Vagina (tissue), 2 donors: ENCODE data around the gene ANKS1A. TPM values are rescaled to one million over a fixed set of nuclear protein-coding genes. Genes with fewer than 3 reads are reported as not detected.

Experiments used
- DNase-seq, 2 donors: peaks; one replicate each; pipeline ENCODE4 v3.0.0-alpha.2; 2017; ENCODE audit errors: extremely low spot score in 2 of 2
- H3K27ac ChIP-seq: fragments of 200-600 bp; sonication (generic); one replicate; pipeline ENCODE4 v1.5.1; 2019
- H3K27me3 ChIP-seq: fragments of 200-600 bp; sonication (generic); one replicate; pipeline ENCODE4 v1.5.1; 2019
- H3K36me3 ChIP-seq, 2 donors: fragments of 200-600 bp; sonication (generic); one replicate each; pipeline ENCODE4 v1.5.1; 2017 to 2019
- H3K4me1 ChIP-seq: fragments of 200-600 bp; sonication (generic); one replicate; pipeline ENCODE4 v1.5.1; 2019
- H3K4me3 ChIP-seq, 2 donors: fragments of 200-600 bp; sonication (generic); 1 replicate in 1 of 2; 2 replicates in 1 of 2; pipeline ENCODE4 v1.5.1; 2016 to 2019
- H3K9me3 ChIP-seq: fragments of 200-600 bp; sonication (generic); one replicate; pipeline ENCODE4 v1.5.1; 2019
- POLR2A ChIP-seq, 2 donors: fragments of 450-650 bp; IDR thresholded peaks; one replicate each; pipeline ENCODE4 v1.6.1; 2017; ENCODE audit warnings: antibody characterized with exemption in 2 of 2, mild to moderate bottlenecking in 2 of 2, moderate library complexity in 2 of 2
- POLR2AphosphoS5 ChIP-seq, 2 donors: sonication (generic); formaldehyde crosslinking; IDR thresholded peaks; one replicate each; pipeline ENCODE4 v1.9.0; 2017; ENCODE audit warnings: antibody characterized with exemption in 2 of 2, mild to moderate bottlenecking in 2 of 2, low read depth in 1 of 2; ENCODE audit not compliant: insufficient read depth in 1 of 2
- intact Hi-C: fragments of 100-400 bp; cut with DNase I; formaldehyde crosslinking; loops from one replicate; pipeline ENCODE4 v1.15.1; 2023
- total RNA-seq: library from RNA; depleted of rRNA; stranded (reverse); fragments of >200 nt; gene quantifications from one replicate; pipeline ENCODE4 v1.2.3, GENCODE V29; 2016
- TF ChIP-seq, protein P1 (sequence below), 3 experiments: fragments of 450-650 bp in 2 of 3; fragments of 200-600 bp in 1 of 3; sonication (generic) in 1 of 3; IDR thresholded peaks; one replicate each; pipeline ENCODE4 v1.5.1; 2017 to 2019; ENCODE audit warnings: antibody characterized with exemption in 3 of 3, mild to moderate bottlenecking in 2 of 3, moderate library complexity in 2 of 3

ANKS1A gene
- total RNA-seq, 1 donor from 2014 or later, result 24.3 TPM

DNA sequence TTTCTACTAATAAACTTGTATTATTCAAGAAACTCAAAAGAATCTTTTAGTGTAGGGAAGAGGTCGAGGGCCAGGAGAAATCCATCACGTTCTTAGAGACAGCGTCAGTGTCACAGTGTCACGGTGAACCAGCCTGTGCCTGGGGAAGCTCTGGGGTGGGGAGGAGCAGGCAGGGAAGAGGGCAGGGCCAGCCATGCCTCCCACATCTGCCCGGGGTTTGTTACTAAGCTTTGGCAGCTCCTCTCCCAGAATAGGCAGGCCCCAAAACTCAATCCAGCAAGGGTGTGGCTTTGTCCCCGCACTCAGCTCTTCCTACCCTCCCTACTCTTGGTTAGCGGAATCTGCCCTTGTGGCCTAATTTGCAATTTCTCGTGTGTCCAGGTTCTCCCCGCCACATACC is 179.2 kb downstream of the ANKS1A start:
- Histone ChIP-seq H3K9me3 (no peaks in the 10 kb centered on the region), H3K36me3 (peaks cover 0 to 2% of the 10 kb centered on the region in 2 donors), H3K27me3 (no peaks in the 10 kb centered on the region), H3K4me1 (peaks cover 9% of the 10 kb centered on the region), H3K27ac (no peak overlapping the region), H3K4me3 (no peak overlapping the region)
- DNase-seq, result no peak
- TF ChIP-seq POLR2AphosphoS5 (IDR thresholded peaks at IDR 0.05; ENCODE audit: insufficient read depth in 1 of 2, low read depth in 1 of 2) (no peak), POLR2A (IDR thresholded peaks at IDR 0.05) (no peak)
- TF ChIP-seq, protein P1, sequence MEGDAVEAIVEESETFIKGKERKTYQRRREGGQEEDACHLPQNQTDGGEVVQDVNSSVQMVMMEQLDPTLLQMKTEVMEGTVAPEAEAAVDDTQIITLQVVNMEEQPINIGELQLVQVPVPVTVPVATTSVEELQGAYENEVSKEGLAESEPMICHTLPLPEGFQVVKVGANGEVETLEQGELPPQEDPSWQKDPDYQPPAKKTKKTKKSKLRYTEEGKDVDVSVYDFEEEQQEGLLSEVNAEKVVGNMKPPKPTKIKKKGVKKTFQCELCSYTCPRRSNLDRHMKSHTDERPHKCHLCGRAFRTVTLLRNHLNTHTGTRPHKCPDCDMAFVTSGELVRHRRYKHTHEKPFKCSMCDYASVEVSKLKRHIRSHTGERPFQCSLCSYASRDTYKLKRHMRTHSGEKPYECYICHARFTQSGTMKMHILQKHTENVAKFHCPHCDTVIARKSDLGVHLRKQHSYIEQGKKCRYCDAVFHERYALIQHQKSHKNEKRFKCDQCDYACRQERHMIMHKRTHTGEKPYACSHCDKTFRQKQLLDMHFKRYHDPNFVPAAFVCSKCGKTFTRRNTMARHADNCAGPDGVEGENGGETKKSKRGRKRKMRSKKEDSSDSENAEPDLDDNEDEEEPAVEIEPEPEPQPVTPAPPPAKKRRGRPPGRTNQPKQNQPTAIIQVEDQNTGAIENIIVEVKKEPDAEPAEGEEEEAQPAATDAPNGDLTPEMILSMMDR (IDR thresholded peaks at IDR 0.05), result no peak
- intact Hi-C loops, result no loop called here

DNA sequence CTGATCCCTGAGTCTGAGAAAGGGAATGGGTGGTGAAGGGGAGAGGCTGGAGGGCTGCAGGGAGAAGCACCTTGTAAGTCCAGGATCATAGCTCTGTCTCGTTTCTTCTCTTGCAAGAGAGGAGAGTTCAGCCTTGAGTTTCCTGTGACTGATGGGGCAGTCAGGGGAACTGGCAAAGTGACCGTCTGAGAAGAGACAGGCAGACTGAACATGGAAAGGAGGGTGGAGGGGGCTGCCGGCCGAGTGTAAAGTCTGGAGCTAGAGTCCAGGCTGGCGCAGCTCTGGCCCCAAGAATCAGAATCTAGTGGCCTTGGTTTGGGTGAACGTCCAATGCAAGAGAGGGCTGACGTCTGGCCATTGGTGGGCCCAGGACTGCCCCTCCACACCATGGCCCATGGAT is 179.6 kb downstream of the ANKS1A start:
- Histone ChIP-seq H3K27me3 (no peaks in the 10 kb centered on the region), H3K9me3 (no peaks in the 10 kb centered on the region), H3K36me3 (peaks cover 0 to 6% of the 10 kb centered on the region in 2 donors), H3K4me1 (peaks cover 9% of the 10 kb centered on the region), H3K4me3 (no peak overlapping the region), H3K27ac (no peak overlapping the region)
- intact Hi-C loops, result no loop called here
- TF ChIP-seq POLR2A (IDR thresholded peaks at IDR 0.05), result no peak
- no peak for TF ChIP-seq POLR2AphosphoS5 (IDR thresholded peaks at IDR 0.05; ENCODE audit: insufficient read depth in 1 of 2, low read depth in 1 of 2)
- TF ChIP-seq, protein P1 (IDR thresholded peaks at IDR 0.05), result no peak
- no peak for DNase-seq

DNA sequence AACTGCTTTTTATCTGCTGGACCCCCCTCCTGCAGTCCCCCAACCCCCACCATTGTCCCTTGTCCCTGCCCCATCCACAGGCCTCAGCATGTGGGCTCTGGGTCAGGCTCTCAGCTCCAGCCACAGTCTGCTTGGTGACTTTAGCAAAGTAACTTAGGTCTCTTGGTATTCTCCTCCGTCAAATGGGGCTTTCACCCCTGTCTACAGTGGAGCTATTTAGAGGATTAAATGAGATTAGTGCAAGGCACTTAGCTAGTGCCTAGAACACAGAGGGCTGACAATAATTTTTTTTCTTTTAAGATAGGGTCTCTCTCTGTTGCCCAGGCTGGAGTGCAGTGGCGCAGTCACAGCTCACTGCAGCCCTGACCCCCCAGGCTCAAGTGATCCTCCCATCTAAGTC is 180.2 kb downstream of the ANKS1A start:
- TF ChIP-seq POLR2AphosphoS5 (IDR thresholded peaks at IDR 0.05; ENCODE audit: insufficient read depth in 1 of 2, low read depth in 1 of 2), result no peak
- TF ChIP-seq, protein P1 (IDR thresholded peaks at IDR 0.05), result no peak
- TF ChIP-seq POLR2A (IDR thresholded peaks at IDR 0.05), result no peak
- intact Hi-C loops, result no loop called here
- Histone ChIP-seq H3K27me3 (no peaks in the 10 kb centered on the region), H3K4me3 (no peak overlapping the region), H3K27ac (no peak overlapping the region), H3K4me1 (peaks cover 9% of the 10 kb centered on the region), H3K9me3 (no peaks in the 10 kb centered on the region), H3K36me3 (peaks cover 0 to 8% of the 10 kb centered on the region in 2 donors)
- no peak for DNase-seq

DNA sequence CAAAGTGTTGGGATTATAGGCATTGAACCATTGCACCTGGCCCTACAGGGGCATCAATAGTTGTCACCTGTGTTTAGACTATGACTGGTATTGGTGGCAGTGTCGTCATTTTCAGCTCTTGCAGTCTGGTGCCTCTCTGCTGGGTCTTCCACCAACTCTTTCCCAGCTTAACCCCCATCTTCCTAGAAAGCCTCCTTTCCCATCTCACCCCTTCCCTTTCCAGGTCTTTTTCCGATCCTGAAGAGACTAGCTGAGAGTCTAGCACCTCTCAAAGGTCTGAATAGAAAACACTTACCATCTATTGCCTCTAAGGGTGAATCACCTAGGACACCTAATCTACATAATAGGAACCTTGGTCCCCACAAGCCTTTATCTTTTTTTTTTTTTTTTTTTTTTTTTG is 181.1 kb downstream of the ANKS1A start:
- intact Hi-C loops, result no loop called here
- TF ChIP-seq POLR2A (IDR thresholded peaks at IDR 0.05), result no peak
- TF ChIP-seq, protein P1 (IDR thresholded peaks at IDR 0.05), result no peak
- TF ChIP-seq POLR2AphosphoS5 (IDR thresholded peaks at IDR 0.05; ENCODE audit: insufficient read depth in 1 of 2, low read depth in 1 of 2), result no peak
- H3K36me3 ChIP-seq, result peaks cover 0 to 8% of the 10 kb centered on the region in 2 donors
- H3K27ac ChIP-seq, result no peak overlapping the region
- H3K4me3 ChIP-seq, result no peak overlapping the region
- no peaks in the 10 kb centered on the region for H3K27me3 ChIP-seq
- H3K9me3 ChIP-seq, result no peaks in the 10 kb centered on the region
- peaks cover 9% of the 10 kb centered on the region for H3K4me1 ChIP-seq
- no peak for DNase-seq

DNA sequence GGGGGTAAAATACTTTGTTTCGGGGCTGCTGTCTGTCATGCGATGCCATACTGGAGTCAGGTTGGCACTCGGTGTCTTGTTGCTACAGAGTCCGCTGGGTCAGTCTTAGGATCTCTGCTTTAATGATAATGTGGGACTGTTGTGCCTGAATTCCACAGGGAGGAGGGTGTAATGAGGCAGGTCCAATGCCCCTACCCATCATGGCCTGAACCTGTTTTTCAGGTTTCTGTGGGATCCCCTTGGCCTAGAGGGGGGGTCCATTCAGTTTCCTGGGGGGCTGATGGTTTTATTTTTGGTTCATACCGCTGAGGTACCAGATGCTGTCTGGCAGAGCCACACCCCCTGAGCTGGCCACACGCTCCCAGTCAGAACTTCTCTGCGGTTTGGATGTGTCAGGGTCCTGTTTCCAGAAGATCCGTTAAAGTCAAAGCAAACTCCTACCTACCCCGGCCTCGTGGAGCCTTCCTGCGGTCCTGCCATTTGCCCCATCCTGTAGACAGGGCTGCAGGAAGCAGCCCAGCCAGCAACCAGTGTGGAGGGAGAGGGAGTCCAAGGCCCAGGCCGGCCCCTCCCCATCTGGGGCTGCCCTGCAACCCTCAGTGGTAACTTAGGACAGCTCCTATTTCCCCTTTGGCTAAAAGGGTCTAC is 182.4 kb downstream of the ANKS1A start:
- H3K36me3 ChIP-seq, result peaks cover 0 to 8% of the 10 kb centered on the region in 2 donors
- no peaks in the 10 kb centered on the region for H3K27me3 ChIP-seq
- TF ChIP-seq, protein P1 (IDR thresholded peaks at IDR 0.05), result no peak
- DNase-seq, result no peak
- no peak overlapping the region for H3K4me3 ChIP-seq
- intact Hi-C loops, result no loop called here
- no peak overlapping the region for H3K27ac ChIP-seq
- H3K9me3 ChIP-seq, result no peaks in the 10 kb centered on the region
- H3K4me1 ChIP-seq, result peaks cover 9% of the 10 kb centered on the region
